Mesenteric fat pad (tissue), 1 donor: ENCODE measurements around the gene CAMSAP1. TPM values are rescaled to one million over a fixed set of nuclear protein-coding genes. Genes with fewer than 3 reads are reported as not detected.
"Not testable (repeated sequence)": the region's sequence is repeated elsewhere in the genome, so short reads cannot be mapped to it uniquely, and the experiment has no call there.

Source experiments
- DNase-seq: peaks from one replicate; pipeline ENCODE4 v3.0.0-alpha.2; 2020; ENCODE audit warnings: low spot score
- long read RNA-seq: library from polyadenylated mRNA; unstranded; transcript quantifications from one replicate; pipeline ENCODE4 v2.0.0, GENCODE V29; 2020
- total RNA-seq: library from RNA; stranded (reverse); fragmentation: NEBNext Ultra II Directional; extraction: Animal tissue kit (Norgen Biotek cat#: 25700); gene quantifications from one replicate; pipeline ENCODE4 v1.2.1, GENCODE V29; 2021
- donor health status: DM: yes; HTN: yes; CAD: no.

CAMSAP1 gene, protein sequence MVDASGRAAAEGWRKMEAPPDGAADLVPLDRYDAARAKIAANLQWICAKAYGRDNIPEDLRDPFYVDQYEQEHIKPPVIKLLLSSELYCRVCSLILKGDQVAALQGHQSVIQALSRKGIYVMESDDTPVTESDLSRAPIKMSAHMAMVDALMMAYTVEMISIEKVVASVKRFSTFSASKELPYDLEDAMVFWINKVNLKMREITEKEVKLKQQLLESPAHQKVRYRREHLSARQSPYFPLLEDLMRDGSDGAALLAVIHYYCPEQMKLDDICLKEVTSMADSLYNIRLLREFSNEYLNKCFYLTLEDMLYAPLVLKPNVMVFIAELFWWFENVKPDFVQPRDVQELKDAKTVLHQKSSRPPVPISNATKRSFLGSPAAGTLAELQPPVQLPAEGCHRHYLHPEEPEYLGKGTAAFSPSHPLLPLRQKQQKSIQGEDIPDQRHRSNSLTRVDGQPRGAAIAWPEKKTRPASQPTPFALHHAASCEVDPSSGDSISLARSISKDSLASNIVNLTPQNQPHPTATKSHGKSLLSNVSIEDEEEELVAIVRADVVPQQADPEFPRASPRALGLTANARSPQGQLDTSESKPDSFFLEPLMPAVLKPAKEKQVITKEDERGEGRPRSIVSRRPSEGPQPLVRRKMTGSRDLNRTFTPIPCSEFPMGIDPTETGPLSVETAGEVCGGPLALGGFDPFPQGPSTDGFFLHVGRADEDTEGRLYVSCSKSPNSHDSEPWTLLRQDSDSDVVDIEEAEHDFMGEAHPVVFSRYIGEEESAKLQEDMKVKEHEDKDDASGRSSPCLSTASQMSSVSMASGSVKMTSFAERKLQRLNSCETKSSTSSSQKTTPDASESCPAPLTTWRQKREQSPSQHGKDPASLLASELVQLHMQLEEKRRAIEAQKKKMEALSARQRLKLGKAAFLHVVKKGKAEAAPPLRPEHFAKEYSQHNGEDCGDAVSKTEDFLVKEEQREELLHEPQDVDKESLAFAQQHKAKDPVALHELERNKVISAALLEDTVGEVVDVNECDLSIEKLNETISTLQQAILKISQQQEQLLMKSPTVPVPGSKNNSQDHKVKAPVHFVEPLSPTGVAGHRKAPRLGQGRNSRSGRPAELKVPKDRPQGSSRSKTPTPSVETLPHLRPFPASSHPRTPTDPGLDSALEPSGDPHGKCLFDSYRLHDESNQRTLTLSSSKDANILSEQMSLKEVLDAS (N-terminal part only)
- 35.3 TPM for total RNA-seq
- long read RNA-seq, partial matches to known transcripts, result 9 of 24 reads
- long read RNA-seq, other reads (novel, unspliced or antisense), result 15 of 24 reads

DNA sequence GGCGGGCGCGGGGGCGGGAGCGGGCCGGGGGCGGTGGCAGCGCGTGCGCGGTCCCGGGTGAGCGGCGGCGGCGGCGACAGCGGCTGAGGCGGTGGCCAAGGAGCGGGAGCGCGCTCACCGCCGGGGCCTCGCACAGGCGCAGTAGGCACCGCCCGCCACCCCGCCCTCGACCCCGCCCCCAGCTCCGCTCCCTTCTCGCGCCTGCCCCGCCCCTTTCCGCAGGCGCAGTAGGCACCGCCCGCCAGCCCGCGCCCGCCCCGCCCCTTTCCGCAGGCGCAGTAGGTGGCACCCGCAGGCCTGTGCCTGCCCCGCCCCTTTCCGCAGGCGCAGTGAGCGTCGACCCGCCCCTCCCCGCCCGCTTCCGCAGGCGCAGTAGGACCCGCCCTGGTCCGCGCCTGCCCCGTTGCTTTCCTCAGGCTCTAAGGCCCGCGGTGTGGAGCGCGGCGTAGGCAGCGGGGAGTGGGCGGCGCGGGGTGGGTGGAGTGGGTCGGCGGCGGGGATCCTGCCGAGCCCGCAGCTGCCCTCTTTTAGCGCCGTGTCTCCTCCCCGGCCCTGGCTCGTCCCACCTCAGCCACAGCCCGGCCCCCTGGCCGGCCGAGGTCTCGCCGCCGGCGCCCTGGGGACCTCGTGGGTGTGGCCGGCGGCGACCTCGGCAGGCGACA, at the start of gene CAMSAP1:
Gene CAMSAP1, minus strand, starts transcription at position 116 of the 662 bp plus-strand sequence. CDS start 387 bp downstream, outside the sequence.
- DNase-seq, result peak; percentile 98

DNA sequence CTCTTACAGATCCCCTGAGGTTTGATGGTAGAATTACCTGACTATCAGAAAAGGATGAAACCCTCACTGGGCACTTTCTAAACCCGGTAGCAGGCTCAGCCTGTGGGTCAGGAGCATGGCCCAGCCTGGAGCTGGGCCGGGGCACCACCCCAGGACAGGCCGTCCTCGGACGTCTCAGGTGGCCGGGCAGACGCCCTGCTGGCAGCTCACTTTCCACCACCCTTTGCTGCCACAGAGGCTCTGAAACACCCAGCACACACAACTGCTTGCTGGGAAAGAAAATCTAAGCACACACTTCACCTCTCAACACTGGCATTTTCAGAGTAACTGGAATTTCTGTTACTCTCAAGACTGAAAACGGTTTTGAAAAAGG, 49.4 kb upstream of the CAMSAP1 start:
- no peak for DNase-seq

DNA sequence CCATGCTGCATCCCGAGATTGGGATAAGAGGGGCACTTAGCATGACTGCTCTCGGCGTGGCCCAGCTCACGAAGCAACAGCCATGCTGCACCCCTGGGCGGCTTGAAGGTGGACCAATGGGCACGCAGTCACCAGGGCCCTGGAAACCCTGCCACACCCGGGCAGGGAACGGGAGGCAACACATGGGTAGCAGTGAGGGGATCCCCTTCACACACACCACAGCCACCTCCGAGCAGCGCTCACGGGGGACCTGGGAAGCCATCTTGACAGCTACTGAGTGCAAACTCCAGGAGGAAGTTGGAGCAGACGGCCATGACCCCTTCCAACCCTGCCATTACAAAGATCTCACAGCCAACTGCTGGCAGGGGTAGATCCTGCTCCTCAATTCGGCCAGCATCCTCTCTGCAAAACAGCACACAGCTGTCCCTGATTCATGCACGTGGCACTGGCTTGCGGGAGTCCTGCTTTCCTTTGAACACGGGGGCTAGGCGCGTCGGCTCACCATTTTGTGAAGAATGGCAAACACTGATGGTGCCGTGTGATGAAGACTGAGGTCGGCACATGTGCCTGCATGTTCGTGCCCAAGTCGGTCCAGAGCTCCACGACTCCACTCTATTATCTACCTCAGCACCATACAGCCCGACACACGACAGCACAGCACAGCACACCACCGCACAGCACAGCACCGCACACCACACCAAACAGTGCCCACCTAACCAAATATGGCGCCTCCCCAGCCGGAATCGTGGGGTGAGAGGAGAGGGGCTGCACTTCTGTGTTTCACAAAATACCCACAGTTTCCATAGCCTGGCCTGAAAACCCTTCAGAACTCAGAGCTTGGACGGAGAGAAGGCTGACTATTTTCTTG, 48.8 kb upstream of the CAMSAP1 start:
- no peak for DNase-seq

DNA sequence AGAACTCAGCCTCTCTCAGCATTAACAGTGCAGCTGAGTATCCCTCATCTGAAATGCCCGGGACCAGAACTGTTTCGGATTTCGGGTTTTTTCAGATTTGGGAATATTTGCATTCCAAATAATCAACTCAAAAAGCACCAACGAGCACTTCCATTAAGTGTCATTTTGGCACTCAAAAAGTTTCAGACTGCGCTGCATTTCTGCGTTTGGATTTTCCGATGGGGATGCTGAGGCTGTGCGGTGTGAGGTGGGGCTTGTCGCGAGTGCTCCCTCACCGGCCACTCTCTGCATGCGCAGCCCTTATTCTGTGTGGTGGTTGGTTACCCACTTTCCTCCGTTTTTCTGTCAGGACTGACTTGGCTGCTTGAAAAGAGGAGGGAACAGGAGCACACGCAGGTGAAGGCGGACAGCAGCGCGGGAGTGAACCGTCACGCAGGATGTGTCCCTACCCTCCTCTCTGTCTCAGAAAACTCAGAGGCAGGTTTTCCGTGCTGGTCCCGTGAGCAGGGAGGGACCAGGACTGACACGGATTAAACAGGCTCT, 45.4 kb upstream of the CAMSAP1 start:
- DNase-seq, result no peak

DNA sequence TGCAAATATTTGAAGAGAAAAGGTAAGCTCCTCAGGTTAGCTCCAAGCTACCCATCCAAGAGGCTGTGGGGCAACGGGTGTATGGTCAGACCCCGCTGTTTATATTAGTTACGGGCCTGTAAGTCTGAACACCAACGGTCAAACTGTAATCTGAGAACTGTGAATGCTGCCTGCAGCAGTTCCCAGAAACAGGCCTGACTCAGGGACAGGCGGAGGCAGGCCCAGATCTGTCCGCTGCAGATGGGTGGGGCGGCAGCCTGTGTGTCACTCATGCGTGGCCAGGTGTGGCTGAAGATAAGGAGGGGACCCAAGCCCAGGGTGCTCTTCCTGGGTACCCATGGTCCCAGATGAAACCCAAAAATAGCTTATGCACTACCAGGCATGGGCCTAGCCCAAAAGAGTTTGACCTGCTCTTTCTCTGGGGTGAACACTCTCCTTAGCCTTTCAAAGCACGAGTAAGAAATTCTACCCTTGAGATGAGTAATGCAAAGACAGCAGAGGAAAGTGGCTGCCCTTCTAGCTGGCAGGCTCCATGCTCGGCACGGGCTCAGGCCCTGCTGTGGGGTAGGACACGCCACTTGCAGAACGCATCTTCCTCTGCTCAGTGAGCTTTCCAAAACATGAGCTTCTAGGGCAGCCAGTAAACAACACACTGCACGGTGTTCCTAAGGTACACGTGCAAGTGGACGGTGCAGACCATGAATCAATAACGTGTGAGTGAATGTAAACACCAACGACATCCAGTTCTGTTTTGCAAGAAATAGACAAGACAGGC, 44.7 kb upstream of the CAMSAP1 start:
- no peak for DNase-seq

DNA sequence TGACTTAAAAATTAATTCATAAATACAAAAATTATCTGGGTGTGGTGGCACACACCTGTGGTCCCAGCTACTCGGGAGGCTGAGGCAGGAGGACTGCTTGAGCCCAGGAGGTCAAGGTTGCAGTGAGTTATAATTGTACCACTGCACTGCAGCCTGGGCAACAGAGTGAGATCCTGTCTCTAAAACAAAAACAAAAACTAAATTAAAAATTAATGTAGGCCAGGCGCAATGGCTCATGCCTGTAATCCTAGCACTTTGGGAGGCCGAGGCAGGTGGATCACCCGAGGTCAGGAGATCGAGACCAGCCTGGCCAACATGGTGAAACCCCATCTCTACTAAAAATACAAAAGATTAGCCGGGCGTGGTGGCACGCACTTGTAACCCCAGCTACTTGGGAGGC, 44.0 kb upstream of the CAMSAP1 start:
- DNase-seq, result not testable (repeated sequence)

DNA sequence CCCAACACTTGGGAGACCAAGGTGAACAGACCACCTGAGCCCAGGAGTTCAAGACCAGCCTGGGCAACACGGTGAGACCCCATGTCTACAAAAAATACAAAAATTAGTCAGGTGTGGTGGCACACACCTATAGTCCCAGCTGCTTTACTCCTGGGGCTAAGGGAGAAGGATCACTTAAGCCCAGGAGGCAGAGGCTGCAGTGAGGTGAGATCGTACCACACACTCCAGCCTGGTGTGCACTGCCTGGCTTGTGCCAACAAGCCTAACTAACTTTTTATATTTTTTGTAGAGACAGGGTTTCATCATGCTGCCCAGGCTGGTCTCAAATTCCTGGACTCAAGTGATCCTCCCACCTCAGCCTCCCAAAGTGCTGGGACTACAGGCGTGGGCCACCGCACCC, 43.5 kb upstream of the CAMSAP1 start:
- not testable (repeated sequence) for DNase-seq

DNA sequence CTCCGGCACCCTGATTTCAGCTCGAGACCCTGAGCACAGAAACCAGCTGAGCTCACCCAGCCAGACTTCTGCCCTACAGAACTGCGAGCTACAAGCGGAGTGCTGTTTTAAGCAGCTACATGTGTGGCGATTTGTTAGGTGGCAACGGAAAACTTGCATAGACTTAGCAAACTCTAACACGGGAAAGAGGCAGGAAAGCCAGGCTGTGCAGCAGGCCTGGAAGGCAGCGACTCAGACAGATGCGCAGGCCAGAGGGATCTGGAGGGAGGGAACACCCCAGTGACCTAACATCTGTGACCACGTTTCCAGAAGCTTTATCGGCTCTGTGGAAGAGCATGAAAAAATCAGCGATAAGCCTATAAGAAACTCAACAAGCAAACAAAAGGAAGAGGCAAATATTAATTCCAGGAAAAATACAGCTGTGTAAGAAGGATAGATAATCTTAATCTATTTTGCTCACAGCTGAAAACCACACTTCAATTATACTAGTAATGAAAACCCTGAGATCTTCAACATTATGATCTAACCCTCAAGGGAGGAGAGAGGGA, 42.9 kb upstream of the CAMSAP1 start:
- DNase-seq, result no peak

DNA sequence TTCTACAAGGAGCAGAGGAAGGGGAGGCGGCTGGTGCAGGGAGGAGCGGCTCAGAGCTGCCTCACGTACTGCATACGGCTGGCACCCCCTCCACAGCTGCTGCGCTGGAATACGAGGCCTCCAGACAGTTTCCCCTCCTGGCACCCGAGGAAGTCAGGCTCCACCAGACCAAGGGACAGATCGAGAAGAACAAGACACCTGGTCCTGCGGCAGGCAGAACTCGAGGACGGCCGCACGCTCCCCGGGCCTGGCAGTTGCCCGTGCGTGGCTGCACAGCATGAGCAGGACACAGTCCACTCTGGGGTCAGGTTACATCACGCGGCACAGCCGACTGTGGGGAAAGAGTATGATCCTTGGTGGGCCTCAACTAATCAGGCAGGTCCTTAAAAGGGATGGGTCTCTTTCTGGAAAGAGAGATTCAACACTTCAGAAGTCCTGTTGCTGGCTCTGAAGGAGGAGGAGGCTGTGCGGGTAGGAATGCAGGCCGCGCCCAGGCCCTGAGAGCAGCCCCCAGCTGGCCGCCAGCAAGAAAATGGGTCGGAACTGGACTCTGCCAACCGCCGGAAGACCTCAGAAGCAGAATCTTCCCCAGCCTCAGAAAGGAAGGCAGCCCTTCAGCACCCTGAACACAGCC, 42.3 kb upstream of the CAMSAP1 start:
- DNase-seq, result no peak

DNA sequence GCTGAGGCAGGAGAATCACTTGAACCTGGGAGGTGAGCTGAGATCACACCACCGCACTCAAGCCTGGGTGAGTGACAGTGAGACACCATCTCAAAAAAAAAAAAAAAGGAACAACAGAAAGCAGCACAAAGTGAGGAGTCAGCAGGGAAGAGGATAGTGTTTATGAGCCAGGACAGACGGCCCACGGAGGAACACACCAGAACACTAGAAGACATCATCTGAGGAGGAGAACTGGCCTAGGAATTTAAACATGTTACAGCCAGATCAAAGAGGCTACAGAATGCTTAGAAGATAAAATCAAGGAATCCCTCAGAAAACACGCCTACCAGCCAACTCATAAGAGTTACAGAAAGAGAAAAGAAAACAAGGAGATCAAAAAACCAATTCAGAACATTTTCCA, 41.6 kb upstream of the CAMSAP1 start:
- no peak for DNase-seq

DNA sequence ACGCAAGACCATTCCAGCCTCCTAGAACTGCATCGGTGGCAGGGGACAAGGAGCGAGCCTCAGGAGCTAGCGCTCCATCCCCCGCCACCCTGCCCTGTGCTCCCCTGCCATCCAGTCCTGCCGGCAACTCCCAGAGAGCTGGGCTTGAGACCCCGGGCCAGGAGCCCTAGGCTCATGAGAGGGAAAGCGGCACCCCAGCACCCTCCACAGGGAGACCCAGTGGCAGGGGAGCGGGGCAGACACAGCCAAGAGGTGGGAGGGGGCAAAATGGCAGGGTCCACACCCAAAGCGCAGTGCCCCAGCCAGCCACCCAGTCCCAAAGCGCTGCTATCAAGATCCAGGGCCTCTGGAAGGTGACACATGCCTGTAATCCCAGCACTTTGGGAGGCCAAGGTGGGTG, 41.1 kb upstream of the CAMSAP1 start:
- no peak for DNase-seq

DNA sequence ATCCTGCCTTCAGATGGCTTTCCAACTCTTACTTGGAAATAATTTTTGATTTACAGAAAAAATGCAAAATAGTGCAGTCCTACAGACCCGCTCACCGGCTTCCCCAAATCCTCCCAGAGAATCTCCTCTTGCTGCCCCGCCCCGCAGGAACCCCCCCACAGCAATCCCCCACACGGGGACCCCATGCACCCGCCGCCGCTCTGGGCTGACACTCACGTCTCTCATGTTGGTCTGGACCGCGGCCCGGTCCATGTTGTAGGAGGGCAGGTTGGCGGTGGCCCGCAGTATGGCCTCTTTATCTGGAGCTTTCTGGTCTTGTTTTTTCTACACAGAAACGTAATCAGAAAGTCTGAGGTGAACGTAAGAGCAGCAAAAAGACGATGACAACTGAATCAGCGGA, 40.2 kb upstream of the CAMSAP1 start:
- no peak for DNase-seq

DNA sequence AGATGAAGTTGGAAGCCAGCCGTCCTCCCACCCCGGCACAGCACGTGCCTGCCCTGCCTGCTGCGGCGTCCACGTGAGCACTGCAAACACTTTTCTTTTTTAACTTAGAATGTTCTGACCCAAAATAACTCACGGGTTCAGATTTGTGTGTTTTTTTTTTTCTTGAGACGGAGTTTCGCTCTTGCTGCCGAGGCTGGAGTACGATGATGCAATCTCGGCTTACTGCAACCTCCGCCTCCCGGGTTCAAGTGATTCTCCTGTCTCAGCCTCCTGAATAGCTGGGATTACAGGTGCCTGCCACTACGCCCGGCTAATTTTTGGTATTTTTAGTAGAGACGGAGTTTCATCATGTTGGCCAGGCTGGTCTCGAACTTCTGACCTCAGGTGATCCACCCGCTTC, 39.8 kb upstream of the CAMSAP1 start:
- not testable (repeated sequence) for DNase-seq

DNA sequence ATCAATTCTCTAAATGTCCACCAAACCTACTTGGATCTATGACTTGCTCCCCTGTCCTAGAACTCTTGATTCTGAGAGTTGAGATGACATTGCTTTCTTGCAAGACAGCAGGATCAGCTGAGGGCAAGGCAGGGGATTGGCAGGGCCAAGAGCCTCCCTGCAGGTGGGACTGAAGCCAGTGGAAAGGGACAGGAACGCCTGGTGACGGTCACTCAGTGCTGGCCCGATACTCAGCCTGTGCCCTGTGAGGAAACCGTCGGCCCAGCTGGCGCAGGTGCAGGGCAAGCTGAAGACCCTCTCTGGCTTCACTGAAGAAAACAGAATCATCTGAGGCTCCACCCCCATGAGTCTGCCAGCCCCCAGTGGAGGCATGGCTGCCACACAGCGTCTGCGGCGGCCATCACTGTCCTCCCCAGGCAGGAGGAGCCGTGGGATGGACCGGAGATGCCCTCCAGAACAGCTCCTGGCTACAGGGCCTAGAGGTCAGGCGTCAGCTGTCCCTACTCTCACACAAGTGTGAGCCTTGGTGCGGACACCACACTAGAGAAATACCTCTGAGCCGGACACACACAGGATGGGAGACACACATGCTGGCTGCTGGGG, 39.1 kb upstream of the CAMSAP1 start:
- no peak for DNase-seq

DNA sequence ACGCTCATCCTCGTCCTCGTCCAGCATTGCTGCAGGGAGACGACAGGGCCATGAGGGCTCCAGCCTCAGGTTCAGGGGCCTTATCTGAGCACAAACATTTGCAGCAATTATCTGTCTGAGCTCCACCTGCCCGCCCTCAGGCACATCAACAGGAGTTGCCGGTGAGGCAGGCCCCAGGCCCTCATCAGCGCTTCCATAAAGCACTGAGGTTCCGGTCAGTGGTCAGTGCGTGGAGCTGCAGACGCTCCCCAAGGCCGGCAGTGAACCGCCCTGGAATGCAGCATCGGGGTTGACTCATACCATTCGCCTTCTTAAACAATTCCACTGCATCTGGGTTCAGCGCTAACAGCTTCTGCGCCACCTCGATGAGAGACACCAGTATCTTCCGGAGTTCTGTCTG, 38.6 kb upstream of the CAMSAP1 start:
- no peak for DNase-seq

DNA sequence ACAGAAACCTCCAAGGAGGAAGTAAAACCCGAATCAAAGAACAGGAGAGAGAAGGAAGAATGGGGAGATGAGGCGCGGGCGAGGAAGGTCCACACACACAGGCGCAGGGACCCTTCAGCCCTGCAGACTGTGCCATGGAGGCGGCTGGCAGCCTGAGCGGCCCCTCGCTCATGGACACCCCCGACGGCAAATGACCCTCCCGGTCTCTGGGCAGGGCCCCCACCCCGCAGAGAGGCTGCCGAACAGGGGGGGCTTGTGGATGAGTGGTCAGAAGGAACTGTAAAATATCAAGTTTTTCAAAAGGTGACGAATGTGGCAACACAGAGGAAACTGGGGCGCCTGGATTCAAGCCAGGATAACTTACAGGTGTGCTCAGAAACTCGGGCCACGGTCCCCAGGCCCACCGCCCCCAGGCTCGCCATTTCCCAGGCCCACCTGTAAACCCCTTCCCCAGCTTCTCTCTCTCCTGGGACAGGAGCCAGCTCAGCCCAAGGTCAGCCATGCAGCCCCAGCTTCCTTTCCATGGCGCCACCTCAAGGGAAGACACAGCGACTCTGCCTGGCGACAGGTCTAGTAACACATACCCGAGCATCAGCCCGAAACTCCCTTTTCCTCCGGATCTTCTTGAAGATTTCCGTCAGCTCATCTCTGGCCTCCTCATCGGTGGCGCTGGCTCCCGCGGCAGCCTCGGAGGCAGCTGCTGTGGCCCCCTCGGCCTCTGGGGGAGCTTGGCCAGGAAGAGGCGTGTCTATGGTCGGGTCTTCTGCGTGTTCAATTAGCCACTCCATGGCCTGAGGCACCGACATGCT, 37.3 kb upstream of the CAMSAP1 start:
- DNase-seq, result no peak

DNA sequence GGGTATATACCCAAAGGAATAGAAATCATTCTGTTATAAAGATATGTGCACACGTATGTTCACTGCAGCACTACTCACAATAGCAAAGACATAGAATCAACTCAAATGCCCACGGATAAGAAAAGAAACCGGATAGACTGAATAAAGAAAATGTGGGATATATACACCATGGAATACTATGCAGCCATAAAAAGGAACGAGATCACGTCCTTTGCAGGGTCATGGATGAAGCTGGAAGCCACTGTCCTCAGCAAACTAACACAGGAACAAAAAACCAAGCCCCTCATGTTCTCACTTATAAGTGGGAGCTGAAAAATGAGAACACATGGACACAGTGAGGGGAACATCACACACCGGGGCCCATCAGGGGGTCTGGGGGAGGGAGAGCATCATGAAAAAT, 36.3 kb upstream of the CAMSAP1 start:
- not testable (repeated sequence) for DNase-seq
